DMS 273 treated with DMSO at 0.1 percent for 48 hours (cell line): ENCODE measurements around the gene SYT12.
"Not testable (repeated sequence)": the region's sequence is repeated elsewhere in the genome, so short reads cannot be mapped to it uniquely, and the experiment has no call there.

Experiments
- DNase-seq: peaks from one replicate; lab custom pipeline; 2025; lab: John Stamatoyannopoulos, UW

The SYT12 gene

DNA sequence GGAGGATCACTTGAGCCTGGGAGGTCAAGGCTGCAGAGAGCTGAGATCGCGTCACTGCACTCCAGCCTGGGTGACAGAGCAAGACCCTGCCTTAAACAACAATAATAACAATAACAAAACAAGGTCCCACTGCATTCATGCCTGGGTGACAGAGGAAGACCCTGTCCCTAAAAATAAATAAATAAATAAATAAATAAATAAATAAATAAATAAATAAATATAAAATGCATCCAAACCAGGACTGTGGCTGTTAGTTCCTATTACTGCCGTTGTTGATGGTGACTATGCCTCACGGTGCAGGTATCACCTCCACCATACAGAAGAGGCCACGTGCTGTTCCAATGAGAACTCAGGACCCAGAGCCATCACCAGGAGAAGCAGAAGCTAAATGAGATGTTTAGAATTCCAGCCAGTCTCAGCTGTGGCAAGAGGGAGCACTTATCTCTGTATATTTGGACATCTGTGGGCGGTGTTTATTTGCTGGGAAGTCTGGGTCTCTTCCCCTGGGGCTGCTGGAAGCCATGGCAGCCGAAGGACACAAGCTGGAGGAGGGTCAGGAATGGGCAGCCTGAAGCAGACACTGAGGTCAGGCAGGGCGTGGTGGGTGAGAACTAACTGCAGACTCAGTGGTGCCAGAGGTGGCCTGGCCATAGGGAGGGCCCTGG lies 26.2 kb upstream of the SYT12 start:
- DNase-seq: no peak

DNA sequence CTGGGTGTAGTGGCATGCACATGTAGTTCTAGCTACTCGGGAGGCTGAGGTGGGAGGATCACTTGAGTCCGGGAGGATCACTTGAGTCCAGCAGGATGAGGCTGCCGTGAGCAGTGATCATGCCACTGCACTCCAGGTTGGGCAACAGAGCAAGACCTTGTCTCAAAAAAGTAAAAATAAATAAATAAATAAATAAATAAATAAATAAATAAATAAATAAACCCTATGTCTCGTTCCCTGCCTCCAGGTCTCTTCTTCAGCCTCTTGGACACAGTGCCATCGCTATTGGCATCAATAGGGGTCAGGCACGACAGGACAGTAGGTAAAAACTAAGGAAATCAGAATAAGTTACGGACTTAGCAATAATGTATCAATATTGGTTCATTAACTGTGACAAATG lies 23.4 kb upstream of the SYT12 start:
- no peak for DNase-seq

DNA sequence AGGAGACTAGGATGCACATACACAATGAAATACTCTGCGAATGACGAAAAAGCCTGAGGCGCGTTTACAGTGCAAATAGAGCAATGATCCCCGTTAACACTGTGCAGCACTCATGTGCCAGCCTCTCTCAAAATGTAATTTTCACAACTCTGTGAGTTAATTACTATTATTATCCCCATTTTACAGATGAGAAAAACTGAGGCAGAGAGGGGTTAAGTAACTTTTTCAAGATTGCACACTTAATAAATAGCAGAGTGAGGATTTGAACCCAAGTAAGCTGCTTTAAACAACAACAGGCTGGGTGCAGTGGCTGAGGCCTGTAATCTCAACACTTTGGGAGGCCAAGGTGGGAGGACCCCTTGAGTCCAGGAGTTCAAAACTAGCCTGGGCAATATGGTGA lies 21.6 kb upstream of the SYT12 start:
- DNase-seq: no peak

DNA sequence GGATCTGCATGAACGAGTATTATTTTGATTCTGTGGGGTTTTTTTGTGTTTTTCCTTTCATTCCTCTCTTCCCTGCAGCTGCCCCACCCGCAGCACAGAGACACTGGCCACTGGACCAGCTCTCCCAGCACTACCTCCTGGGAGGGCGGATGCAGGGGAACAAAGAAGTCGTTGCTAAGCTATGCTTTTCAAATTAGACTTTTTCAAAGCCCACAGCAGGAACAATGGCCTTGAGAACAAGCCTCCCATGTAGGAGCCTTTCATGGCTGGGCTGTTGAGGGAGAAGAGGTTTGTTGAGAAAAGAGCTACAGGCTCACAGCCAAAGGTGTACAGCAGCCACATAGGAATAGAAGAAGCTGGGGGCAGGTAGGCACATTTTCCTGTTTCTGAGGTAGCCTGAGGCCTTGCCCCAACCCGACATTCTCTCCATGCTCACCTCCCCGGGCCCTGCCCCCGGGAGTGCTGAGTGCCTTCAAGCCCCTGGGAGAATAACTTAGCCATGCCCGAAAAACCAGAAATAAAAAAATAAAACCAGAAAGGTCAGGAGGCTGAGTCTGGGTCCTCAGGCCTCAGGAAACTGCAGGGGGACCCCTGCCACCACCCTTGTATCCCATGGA lies 20.5 kb upstream of the SYT12 start:
- no peak for DNase-seq

DNA sequence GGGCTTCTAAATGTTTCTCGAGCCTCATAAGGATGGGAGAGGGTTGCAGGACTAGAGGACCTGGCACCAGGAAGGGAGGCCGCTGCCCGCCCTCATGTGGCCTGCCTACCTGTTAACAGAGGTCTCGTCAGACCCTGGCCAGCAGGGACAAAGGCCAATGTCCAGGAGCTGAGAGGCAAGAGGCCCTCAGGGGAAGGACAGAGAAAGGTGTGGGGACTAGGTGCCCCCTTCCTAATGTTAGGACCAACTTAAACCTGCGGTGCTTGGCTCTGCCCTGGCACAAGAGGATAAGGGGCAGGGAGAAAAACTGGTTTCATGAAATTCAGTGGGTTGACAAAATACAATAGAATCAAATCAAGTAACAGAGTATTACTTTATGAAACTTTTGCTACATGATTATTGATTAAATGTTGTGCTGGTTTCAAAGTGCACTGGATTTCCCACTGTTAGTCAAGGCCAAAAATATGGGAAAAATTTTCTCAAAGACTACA lies 20.0 kb upstream of the SYT12 start:
- DNase-seq: no peak

DNA sequence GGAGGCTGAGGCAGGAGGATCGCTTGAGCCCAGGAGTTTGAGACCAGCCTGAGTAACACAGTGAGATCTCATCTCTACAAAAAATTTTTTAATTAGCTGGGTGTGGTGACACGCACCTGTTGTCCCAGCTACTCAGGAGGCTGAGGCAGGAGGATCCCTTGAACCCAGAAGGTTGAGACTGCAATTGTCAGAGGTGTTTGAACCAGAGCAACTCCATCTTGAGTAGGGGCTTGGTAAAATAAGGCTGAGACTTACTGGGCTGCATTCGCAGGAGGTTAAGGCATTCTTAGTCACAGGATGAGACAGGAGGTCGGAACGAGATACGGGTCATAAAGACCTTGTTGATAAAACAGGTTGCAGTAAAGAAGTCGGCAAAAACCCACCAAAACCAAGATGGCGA lies 17.7 kb upstream of the SYT12 start:
- not testable (repeated sequence) for DNase-seq

DNA sequence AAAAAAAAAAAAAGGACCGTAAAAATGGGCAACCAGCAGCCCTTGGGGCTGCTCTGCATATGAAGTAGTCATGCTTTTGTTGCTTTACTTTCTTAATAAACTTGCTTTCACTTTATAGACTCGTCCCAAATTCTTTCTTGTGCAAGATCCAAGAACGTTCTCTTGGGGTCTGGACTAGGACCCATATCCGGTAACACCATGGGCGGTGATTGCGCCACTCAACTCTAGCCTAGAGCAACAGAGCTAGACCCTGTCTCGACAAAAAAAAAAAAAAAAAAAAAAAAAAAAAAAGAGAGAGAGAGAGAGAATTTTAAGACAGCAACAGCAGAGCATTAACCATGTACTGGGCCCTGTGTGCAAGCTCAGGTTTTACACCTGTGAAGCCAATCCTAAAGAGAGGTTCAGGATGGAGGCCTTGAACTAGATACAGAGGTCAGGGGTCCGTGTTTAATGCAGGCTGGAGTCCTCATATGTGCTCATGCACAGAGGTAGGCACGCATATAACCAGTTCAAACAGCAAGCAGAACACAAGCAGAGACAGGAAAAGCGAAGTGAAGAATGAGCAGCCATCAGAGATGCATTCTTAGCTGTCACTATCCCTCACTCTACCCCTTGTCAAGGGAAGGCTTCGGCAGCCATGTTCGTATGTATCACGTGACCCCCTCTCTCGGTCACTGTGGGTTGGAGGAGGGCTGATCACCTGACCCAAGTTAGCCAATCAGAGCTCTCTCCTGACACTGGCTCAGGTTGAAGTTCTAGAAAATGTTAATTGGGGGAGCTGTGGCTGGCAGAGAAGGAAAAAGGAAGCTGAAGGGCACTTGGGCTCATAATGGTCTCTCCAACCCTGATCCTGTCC lies 16.7 kb upstream of the SYT12 start:
- DNase-seq: no peak

DNA sequence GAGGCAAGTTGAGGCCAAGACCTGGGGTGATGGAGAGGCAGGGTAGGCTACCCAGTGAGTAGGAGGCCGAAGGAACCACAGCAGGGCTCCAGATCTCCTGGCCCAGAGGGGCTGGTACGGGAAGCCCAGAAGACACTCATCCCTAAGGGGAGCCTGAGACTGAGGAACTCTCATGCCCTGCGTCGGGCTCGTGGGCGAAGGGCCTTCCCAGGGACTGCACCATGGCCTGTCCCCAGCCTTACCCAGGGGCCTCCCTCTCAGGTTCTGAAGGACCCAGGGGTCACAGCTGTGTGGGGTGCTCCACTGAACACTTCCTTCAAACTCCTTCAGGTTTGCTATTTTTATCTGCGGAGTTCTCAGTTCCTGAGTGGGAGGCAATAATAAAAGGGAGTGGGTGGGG lies 15.8 kb upstream of the SYT12 start:
- no peak for DNase-seq

DNA sequence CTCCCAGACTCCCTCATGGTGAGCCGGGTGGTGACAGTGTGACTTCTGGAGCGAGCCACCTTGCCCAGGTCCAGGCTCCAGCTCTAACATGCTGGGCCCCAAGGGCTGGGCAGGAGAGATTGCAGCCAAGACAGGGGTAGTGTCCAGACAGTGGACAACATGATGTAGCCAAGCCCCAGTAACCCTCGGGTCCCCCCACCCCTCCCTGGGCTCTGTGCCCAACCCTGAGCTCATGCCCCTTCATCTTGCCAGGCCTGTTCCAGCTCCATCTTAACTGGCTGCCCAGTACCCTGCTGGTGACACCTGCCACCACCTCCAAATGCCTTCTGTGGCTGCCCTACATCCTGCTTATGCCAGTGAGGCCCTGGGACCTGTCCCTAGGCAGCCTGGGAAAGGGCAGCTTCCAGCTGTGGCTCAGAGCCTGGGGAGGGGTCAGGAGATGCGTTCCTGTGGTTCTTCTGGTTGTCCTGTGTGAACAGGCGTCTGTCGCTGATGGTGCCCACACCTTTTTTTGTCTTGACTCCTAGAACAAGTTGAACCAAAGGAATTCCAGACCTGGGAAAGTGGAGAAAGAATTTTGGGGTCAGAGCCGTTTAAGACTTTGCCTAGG lies 12.5 kb upstream of the SYT12 start:
- no peak for DNase-seq

DNA sequence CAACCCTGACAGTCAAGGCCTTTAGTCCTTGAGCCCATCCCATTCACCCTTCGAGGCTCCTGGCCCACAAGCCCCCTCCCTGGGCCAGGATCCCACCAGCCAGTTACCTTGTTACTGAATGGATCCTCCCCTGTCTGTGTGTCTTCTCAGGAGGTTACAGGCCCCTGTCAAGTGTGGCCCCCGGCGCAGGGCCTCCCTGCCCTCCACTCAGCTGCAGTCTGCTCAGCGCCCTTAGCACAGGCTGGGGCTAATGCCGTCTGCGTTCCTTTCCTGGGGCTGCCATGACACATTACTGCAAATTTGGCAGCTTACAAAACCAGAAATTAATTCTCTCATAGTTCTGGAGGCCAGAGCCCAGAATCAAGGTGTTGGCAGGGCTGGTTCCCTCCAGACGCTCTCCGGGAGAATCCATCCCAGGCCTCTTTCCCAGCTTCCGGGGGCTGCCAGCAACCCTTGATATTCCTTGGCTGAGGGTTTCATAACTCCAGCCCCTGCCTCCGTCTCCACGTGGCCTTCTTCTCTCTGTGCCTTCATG lies 9.4 kb upstream of the SYT12 start:
- DNase-seq: no peak

DNA sequence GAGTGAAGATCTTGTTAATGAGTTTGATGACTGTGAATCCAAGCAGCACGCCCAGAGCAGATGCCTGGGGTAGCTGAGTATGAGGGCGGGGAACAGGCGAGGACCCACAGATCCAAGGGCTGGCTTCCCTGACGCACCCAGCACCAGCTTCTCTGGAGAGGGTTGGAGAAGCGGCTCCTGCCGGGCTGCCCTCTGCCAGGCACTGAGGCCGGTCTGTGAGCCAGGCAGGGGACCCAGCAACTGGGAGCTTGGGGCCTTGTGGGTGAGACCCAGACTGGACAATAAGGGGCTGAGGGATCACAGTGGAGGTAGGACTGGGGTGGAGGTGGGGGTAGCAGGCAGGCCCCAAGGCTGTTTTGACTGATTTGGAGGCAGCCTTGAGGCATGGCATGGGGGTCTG lies 8.6 kb upstream of the SYT12 start:
- no peak for DNase-seq

DNA sequence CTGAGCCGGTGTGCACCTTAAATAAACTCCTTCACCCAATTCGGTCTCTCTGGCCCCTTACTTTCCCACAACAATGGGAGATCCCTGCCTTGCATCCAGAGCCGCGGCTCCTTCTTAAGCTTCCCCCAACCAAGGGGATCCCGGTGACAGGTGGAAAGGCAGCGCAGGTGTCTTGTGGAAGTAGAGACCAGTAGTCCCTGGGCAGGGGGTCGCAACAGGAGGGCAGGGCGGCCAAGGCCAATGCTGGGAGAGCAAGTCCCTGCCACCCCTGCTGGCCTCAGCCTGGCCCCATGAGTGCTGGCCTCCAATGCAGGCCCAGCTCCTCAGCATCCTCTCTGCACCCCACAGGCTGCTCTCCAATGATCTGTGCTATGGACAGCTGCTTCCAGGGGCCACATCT lies 7.9 kb upstream of the SYT12 start:
- DNase-seq: no peak

DNA sequence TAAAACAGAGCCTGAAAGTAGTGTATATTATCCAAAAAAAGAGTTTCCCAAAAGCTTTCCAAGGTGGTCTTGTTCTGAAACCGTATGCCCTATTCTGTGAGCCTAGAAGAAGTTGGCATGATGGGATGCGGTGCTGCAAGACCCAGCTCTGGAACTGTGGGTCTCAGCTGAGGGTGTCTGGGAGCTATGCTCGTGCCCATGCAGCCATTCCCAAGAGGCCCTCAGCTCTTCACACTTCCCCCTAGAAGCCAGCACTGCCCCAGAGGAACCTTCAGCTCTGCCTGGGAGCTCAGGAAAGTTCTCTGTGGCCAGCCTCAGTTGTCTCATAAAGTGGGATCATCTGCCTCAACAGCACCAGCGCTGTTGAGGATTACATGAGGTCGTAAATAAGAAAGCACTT lies 6.4 kb upstream of the SYT12 start:
- DNase-seq: no peak

DNA sequence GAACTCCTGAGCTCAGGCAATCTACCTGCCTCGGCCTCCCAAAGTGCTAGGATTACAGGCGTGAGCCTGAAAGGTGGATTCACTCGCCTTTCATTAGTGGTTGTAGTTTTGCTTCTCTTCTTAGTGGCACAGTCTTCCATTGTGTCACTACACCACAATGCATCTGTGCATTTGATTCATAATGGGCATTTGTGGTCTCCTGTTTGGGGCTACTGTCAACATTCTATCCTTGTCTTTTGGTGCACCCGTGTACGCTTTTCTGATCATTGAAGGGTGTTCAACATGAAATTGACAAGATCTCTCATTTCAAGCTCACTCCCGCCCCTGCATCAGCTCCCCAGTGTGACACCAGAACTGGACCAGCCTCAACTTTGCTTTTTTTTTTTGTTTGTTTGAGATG lies 2.0 kb upstream of the SYT12 start:
- no peak for DNase-seq

DNA sequence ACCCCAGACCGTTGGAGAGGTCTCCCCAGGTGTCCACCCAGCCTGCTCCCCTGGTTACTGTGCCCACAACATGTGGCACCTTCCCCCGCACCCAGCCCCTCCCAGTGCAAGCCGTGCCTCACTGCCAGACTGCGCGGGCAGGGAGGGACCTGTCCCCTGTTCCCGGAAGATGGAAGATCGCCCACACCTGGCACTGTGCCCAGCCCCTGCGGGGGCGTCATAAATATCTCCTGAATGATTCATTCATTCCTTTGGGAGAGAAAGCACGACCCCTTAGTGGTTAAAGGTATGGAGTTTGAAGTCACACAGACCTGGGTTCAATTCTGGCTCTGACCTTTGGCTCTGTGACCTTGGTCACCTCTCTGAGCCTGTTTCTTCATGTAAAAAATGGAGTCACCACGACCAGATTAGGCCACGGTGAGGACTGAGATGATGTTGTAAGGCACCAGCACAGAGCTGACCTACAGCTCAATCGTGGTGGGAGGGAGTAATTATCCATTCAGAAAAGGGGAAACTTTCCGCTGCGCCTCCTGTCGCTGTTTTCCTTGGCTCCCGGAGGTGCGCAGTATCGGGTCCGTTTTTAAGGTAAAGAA lies 497 bp upstream of the SYT12 start:
- DNase-seq: no peak

DNA sequence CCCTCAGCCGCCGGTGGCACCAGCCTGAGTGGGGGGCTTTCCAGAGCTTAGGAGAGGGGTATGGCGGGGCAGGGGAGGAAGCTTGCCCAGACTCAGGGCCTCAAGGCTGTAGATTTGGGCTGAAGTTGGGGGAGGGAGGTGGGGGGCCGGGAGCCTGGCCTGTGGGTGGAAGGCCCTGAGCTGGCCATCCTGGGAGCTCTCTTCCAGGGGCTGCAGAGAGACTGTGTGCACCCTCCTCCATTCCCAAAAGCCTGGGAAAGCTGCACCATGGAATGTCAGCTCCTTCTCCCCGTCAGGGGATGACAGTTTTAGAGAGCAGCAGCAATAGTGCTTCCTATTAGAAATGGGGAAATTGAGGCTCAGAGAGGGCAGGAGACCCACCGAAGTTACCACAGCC lies 1.0 kb downstream of the SYT12 start:
- no peak for DNase-seq

DNA sequence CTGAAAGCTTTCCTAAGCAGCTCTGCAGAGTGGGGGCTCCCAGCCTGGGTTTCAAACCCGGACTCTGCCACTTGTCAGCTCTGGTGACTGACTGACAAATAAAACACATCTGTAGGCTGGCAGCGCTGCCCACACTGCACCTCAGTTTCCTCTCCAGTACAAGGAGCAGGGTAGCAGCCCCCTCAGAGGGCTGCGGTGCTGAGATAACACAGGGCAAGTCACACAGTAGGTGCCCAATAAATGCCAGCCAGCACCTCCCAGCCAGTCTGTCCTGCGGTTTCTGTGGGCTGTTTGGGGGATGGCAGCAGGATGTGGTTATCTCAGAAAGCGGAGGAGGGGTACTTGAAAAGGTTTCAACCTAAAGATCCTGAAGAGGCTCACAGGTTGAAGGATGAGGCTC lies 1.5 kb downstream of the SYT12 start:
- no peak for DNase-seq

DNA sequence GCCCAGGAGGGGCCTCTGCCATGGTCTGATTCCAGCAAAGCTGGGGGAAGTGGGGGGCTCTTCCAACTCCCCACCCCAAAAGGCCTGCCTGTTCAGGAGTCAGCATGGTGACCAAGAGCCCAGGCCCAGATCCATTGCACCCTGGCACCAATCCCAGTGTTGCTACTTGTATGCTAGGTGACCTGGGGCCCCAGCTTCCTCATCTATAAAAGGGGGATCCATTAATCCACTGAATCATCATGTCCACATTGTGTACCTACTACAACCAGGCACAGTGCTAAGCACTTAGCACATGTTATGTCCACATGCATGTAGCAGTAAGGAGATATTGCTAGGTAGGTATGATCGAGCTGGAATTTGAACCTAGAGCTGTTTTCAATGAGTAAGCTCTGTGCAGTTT lies 2.0 kb downstream of the SYT12 start:
- DNase-seq: no peak

DNA sequence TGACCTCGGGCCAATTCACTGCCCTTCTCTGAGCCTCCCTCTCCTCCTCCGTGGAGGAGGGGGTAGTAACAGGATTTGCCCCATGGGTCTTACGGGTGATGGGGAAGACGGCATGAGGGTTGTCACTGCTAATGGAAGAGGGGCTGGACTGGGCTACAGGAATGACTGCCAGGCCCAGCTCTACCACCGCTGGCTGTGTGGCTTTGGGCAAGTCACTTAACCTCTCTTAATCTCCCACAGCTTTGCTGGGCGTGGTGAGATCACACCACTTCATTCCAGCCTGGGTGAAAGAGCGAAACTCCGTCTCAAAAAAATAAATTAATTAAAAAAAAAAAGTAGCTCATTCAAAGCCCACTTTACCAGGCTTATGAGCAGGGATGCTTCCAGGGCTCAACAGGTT lies 2.8 kb downstream of the SYT12 start:
- no peak for DNase-seq

DNA sequence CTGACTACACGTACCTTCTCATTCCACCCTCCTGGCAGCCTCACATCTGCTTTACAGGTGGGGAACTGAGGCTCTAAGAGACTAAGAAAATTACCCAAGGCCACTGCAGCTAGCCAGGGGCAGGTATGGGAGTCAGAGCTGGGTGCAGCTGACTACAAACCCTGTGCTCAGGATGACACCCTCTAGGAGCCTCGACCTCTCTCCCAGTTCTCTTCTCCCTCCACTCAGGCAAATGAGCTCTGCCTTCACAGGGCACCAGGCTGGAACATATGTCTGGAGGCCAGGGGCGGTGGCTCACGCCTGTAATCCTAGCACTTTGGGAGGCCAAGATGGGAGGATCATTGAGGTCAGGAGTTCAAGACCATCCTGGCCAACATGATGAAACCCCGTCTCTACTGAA lies 4.0 kb downstream of the SYT12 start:
- DNase-seq: no peak

DNA sequence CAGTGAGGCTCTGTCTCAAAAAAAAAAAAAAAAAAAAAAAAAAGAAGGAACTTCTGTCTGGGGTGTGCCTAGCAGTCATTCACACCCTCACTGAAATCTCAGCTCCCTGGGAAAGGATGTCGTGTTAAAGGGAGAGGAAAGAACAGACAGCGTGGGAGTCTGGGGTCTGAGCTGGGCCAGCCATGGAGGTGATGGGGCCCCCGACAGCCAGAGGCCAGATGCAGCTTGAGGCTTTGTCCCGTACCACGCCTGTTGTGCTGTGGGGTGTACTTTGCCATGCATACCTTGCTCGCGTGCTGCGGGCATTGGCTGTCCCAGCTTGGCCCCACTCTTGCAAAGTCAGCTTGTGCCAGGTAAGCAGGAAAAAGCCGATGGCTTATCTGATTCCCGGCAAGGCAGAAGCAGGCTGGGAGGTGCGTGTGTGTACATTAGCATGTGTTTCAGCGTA lies 4.6 kb downstream of the SYT12 start:
- DNase-seq: no peak

DNA sequence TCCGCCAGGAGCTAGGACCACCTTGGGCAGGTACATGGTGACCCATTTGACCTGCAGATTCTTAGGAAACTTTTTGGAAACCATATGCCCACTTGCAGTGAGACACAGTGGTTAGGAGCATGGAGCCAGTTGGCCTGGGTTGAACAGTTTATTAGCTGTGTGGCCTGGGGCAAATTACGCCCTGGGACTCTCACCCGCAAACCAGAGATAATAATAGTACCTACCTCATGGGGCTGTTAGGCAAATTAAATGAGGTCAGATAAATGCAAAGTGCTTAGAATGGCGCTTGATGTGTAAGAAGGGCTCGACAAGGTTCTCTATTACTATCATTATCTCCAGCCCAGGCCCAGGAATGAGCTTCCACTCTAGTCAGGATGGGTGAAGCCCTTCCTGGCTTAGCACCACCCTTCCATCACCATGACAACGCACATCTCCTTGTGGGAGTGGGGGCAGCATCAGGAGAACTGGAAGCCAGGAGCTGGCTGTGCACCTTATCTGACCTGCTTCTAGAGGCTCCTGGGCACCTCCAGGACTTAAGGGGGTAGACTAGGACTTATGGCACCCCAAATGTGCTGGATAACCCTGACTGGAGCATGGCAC lies 5.1 kb downstream of the SYT12 start:
- no peak for DNase-seq
